ENCODE data around the gene JAKMIP1. TPM values are rescaled to one million over a fixed set of nuclear protein-coding genes. Genes with fewer than 3 reads are reported as not detected.
A peak's percentile ranks its signal among the peaks of the same experiment; 100 is the strongest.

The JAKMIP1 gene
- total and polyA plus RNA-seq, 9 donors = 0.33 to 1.00 (median 0.56) TPM; not detected in 1

GRCh38 chr4:5988086-5988845 is 212.1 kb downstream of the JAKMIP1 start:
- intact Hi-C loops (cut with DNase I) = no loop called here
- DNase-seq = peak in 1 of 5 donors; percentile 13
- TF ChIP-seq POLR2A (IDR thresholded peaks at IDR 0.05) (no peak), EP300 (IDR thresholded peaks at IDR 0.05) (no peak), CTCF (IDR thresholded peaks at IDR 0.05) (no peak)
- H3K27ac ChIP-seq = no peak overlapping the region
- H3K36me3 ChIP-seq = no peaks in the 10 kb centered on the region
- H3K4me1 ChIP-seq (ENCODE audit: insufficient read depth) = no peaks in the 10 kb centered on the region
- H3K27me3 ChIP-seq = no peaks in the 10 kb centered on the region
- 75 to 79% (median 76%) methylated on average over 14 of the region's 14 CpGs for WGBS, 3 donors
- H3K4me3 ChIP-seq = no peak overlapping the region
- no peaks in the 10 kb centered on the region for H3K9me3 ChIP-seq

- intact Hi-C loops (cut with DNase I) = no loop called here
- H3K27me3 ChIP-seq = no peaks in the 10 kb centered on the region
- no peaks in the 10 kb centered on the region for H3K9me3 ChIP-seq
- H3K4me3 ChIP-seq = no peak overlapping the region
- H3K27ac ChIP-seq = no peak overlapping the region
- no peaks in the 10 kb centered on the region for H3K36me3 ChIP-seq
- H3K4me1 ChIP-seq (ENCODE audit: insufficient read depth) = no peaks in the 10 kb centered on the region
- no peak for DNase-seq
- TF ChIP-seq CTCF (IDR thresholded peaks at IDR 0.05) (no peak), POLR2A (IDR thresholded peaks at IDR 0.05) (no peak), EP300 (IDR thresholded peaks at IDR 0.05) (no peak)
Measured at GRCh38 chr4:5984843-5985242, 215.5 kb downstream of the JAKMIP1 start.

- 81 to 83% (median 82%) methylated on average over 9 of the region's 9 CpGs for WGBS, 3 donors
- H3K4me1 ChIP-seq (ENCODE audit: insufficient read depth) = no peaks in the 10 kb centered on the region
- no peaks in the 10 kb centered on the region for H3K27me3 ChIP-seq
- TF ChIP-seq EP300 (IDR thresholded peaks at IDR 0.05) = no peak
- no peak for TF ChIP-seq CTCF (IDR thresholded peaks at IDR 0.05)
- no peak for TF ChIP-seq POLR2A (IDR thresholded peaks at IDR 0.05)
- H3K36me3 ChIP-seq = no peaks in the 10 kb centered on the region
- no peaks in the 10 kb centered on the region for H3K9me3 ChIP-seq
- H3K27ac ChIP-seq = no peak overlapping the region
- H3K4me3 ChIP-seq = no peak overlapping the region
- intact Hi-C loops (cut with DNase I) = no loop called here
- DNase-seq = no peak
Measured at GRCh38 chr4:5982156-5982973, 218.0 kb downstream of the JAKMIP1 start.

- no peak overlapping the region for H3K4me3 ChIP-seq
- no peak overlapping the region for H3K27ac ChIP-seq
- no peak for TF ChIP-seq POLR2A (IDR thresholded peaks at IDR 0.05)
- TF ChIP-seq CTCF (IDR thresholded peaks at IDR 0.05) = no peak
- no peak for TF ChIP-seq EP300 (IDR thresholded peaks at IDR 0.05)
- H3K27me3 ChIP-seq = no peaks in the 10 kb centered on the region
- no peaks in the 10 kb centered on the region for H3K4me1 ChIP-seq (ENCODE audit: insufficient read depth)
- no peak for DNase-seq
- H3K9me3 ChIP-seq = no peaks in the 10 kb centered on the region
- H3K36me3 ChIP-seq = no peaks in the 10 kb centered on the region
- WGBS, 3 donors = 25 to 38% (median 31%) methylated on average over 3 of the region's 3 CpGs
- intact Hi-C loops (cut with DNase I) = no loop called here
Measured at GRCh38 chr4:5980436-5981155, 219.8 kb downstream of the JAKMIP1 start.
